Tibial nerve (tissue), 4 donors: ENCODE results near the gene FGF18. TPM values are rescaled to one million over a fixed set of nuclear protein-coding genes. Genes with fewer than 3 reads are reported as not detected.
"Not testable (repeated sequence)": the region's sequence is repeated elsewhere in the genome, so short reads cannot be mapped to it uniquely, and the experiment has no call there.

ENCODE experiments used
- DNase-seq, 2 donors: peaks; one replicate each; pipeline ENCODE4 v3.0.0-alpha.2; 2019; ENCODE audit warnings: low spot score in 2 of 2
- H3K27ac ChIP-seq, 4 donors: fragments of 200-600 bp; sonication (generic) in 3 of 4; one replicate each; pipeline ENCODE4 v1.5.1; 2017 to 2019; ENCODE audit warnings: mild to moderate bottlenecking in 1 of 4
- H3K27me3 ChIP-seq, 2 donors: fragments of 200-600 bp; sonication (generic) in 1 of 2; one replicate each; pipeline versions ENCODE4 v1.5.1 to v1.6.0; 2017 to 2019
- H3K36me3 ChIP-seq, 3 donors: fragments of 200-600 bp; sonication (generic); one replicate each; pipeline ENCODE4 v1.5.1; 2018 to 2019
- H3K4me1 ChIP-seq, 4 donors: fragments of 200-600 bp; sonication (generic) in 3 of 4; one replicate each; pipeline ENCODE4 v1.5.1; 2017 to 2019
- H3K4me3 ChIP-seq, 4 donors: fragments of 200-600 bp; sonication (generic) in 3 of 4; one replicate each; pipeline ENCODE4 v1.5.1; 2017 to 2019; ENCODE audit warnings: mild to moderate bottlenecking in 1 of 4, moderate library complexity in 1 of 4
- H3K9me3 ChIP-seq, 4 donors: fragments of 200-600 bp; sonication (generic) in 3 of 4; one replicate each; pipeline ENCODE4 v1.5.1; 2017 to 2019
- EP300 ChIP-seq, 2 donors: sonication (generic); formaldehyde crosslinking; IDR thresholded peaks; one replicate each; pipeline ENCODE4 v1.6.1; 2017; ENCODE audit warnings: antibody characterized with exemption in 2 of 2, mild to moderate bottlenecking in 1 of 2
- POLR2A ChIP-seq, 2 donors: fragments of 450-650 bp; IDR thresholded peaks; one replicate each; pipeline ENCODE4 v1.6.1; 2017; ENCODE audit warnings: antibody characterized with exemption in 2 of 2, mild to moderate bottlenecking in 2 of 2, moderate library complexity in 2 of 2
- WGBS, 2 donors: methylation state at CpG; one replicate each; pipeline ENCODE4 v1.1.5; 2018; 5-methylcytosine and 5-hydroxymethylcytosine counted together
- total RNA-seq, 4 donors: library from RNA; depleted of rRNA; stranded (reverse); fragments of >200 nt; gene quantifications; one replicate each; pipeline ENCODE4 v1.1.0, GENCODE V29; 2016
- TF ChIP-seq, protein P1 (sequence below), 5 experiments: fragments of 200-600 bp in 3 of 5; fragments of 450-650 bp in 2 of 5; sonication (generic) in 3 of 5; IDR thresholded peaks; one replicate each; pipeline ENCODE4 v1.5.1; 2016 to 2019; ENCODE audit warnings: antibody characterized with exemption in 5 of 5, mild to moderate bottlenecking in 3 of 5, moderate library complexity in 2 of 5

The FGF18 gene
- total RNA-seq, 4 donors from 2014 or later: 2.4 to 6.9 (median 6.4) TPM

DNA sequence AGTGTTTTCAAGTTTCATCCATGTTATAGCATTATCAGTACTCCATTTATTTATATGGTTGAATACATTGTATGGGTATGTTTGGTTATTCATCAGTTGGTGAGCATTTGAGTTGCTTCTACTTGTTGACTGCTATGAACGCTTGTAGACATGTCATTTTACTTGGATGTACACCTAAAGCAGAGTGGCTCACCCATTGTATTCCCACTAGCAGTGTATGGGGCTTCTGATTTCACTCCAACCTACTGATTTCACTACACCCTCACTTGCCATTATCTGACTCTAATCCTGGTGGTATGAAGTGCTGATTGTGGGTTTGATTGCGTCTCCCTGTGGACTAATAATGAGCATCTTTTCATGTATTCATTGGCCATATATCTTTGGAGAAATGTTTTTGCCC, 22.3 kb upstream of the FGF18 start:
- no peaks in the 10 kb centered on the region for H3K27me3 ChIP-seq
- TF ChIP-seq, protein P1, sequence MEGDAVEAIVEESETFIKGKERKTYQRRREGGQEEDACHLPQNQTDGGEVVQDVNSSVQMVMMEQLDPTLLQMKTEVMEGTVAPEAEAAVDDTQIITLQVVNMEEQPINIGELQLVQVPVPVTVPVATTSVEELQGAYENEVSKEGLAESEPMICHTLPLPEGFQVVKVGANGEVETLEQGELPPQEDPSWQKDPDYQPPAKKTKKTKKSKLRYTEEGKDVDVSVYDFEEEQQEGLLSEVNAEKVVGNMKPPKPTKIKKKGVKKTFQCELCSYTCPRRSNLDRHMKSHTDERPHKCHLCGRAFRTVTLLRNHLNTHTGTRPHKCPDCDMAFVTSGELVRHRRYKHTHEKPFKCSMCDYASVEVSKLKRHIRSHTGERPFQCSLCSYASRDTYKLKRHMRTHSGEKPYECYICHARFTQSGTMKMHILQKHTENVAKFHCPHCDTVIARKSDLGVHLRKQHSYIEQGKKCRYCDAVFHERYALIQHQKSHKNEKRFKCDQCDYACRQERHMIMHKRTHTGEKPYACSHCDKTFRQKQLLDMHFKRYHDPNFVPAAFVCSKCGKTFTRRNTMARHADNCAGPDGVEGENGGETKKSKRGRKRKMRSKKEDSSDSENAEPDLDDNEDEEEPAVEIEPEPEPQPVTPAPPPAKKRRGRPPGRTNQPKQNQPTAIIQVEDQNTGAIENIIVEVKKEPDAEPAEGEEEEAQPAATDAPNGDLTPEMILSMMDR (IDR thresholded peaks at IDR 0.05): no peak
- no peak for TF ChIP-seq POLR2A (IDR thresholded peaks at IDR 0.05)
- no peak for TF ChIP-seq EP300 (IDR thresholded peaks at IDR 0.05)
- H3K4me1 ChIP-seq: peaks cover 0 to 33% (median 0%) of the 10 kb centered on the region in 4 donors
- H3K27ac ChIP-seq: no peak overlapping the region
- H3K36me3 ChIP-seq: peaks cover 0 to 92% (median 33%) of the 10 kb centered on the region in 3 donors
- H3K4me3 ChIP-seq: no peak overlapping the region
- DNase-seq: no peak
- no peaks in the 10 kb centered on the region for H3K9me3 ChIP-seq
- 85 to 91% methylated on average over 2 of the region's 2 CpGs for WGBS, 2 donors

GRCh38 chr5:171397599-171397998, 21.8 kb upstream of the FGF18 start:
- Histone ChIP-seq H3K36me3 (peaks cover 0 to 88% (median 33%) of the 10 kb centered on the region in 3 donors), H3K4me1 (peaks cover 0 to 32% (median 0%) of the 10 kb centered on the region in 4 donors), H3K27me3 (no peaks in the 10 kb centered on the region), H3K9me3 (no peaks in the 10 kb centered on the region), H3K4me3 (no peak overlapping the region), H3K27ac (no peak overlapping the region)
- TF ChIP-seq POLR2A (IDR thresholded peaks at IDR 0.05): no peak
- no peak for TF ChIP-seq EP300 (IDR thresholded peaks at IDR 0.05)
- TF ChIP-seq, protein P1 (IDR thresholded peaks at IDR 0.05): no peak
- 95 to 97% methylated on average over 4 of the region's 4 CpGs for WGBS, 2 donors
- DNase-seq: no peak

- Histone ChIP-seq H3K4me1 (peaks cover 0 to 32% (median 0%) of the 10 kb centered on the region in 4 donors), H3K36me3 (peaks cover 0 to 79% (median 30%) of the 10 kb centered on the region in 3 donors)
- 74 to 80% methylated on average over 9 of the region's 9 CpGs for WGBS, 2 donors
- not testable (repeated sequence) for H3K9me3 ChIP-seq, DNase-seq, H3K27me3 ChIP-seq, H3K4me3 ChIP-seq, H3K27ac ChIP-seq
Measured at GRCh38 chr5:171398660-171399059, 20.8 kb upstream of the FGF18 start.

GRCh38 chr5:171400169-171400568, 19.3 kb upstream of the FGF18 start:
- peaks cover 0 to 70% (median 21%) of the 10 kb centered on the region in 3 donors for H3K36me3 ChIP-seq
- no peak overlapping the region for H3K4me3 ChIP-seq
- no peak overlapping the region for H3K27ac ChIP-seq
- 86 to 92% methylated on average over 7 of the region's 7 CpGs for WGBS, 2 donors
- no peaks in the 10 kb centered on the region for H3K9me3 ChIP-seq
- H3K4me1 ChIP-seq: peaks cover 0 to 32% (median 0%) of the 10 kb centered on the region in 4 donors
- TF ChIP-seq POLR2A (IDR thresholded peaks at IDR 0.05) (no peak), EP300 (IDR thresholded peaks at IDR 0.05) (no peak)
- TF ChIP-seq, protein P1 (IDR thresholded peaks at IDR 0.05): no peak
- no peak for DNase-seq
- no peaks in the 10 kb centered on the region for H3K27me3 ChIP-seq

DNA sequence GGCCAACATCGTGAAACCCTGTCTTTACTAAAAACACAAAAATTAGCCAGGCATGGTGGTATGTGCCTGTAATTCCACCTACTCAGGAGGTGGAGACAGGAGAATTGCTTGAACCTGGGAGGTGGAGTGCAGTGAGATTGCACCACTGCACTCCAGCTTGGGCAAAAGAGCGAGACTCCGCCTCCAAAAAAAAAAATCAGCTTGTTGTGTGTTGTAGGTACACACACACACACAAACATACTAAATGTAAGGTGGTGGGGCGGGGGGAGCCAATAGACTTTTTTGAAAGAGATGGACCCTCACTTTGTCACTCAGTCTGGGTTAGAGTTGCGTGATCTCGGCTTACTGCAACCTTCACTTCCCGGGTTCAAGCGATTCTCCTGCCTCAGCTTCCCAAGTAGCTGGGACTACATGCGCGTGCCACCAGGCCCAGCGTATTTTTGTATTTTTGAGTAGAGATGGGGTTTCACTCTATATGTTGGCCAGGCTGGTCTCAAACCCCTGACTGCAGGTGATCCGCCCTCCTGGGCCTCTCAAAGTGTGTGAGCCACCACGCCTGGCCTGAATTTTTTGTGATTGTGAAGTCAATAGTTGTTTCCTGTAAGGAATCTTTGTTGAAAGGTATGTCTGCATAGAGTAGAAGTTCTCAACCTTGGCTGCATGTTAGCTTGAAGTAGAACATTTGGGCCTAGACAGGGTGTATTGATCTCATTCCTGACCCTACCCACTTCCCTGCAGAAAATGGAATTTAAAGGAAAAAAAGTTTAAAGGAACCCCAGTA, 18.1 kb upstream of the FGF18 start:
- Histone ChIP-seq H3K27me3 (no peaks in the 10 kb centered on the region), H3K4me3 (no peak overlapping the region), H3K9me3 (no peaks in the 10 kb centered on the region), H3K27ac (no peak overlapping the region), H3K4me1 (peaks cover 0 to 35% (median 2%) of the 10 kb centered on the region in 4 donors), H3K36me3 (peaks cover 2 to 67% (median 31%) of the 10 kb centered on the region in 3 donors)
- TF ChIP-seq, protein P1 (IDR thresholded peaks at IDR 0.05): no peak
- TF ChIP-seq POLR2A (IDR thresholded peaks at IDR 0.05) (no peak), EP300 (IDR thresholded peaks at IDR 0.05) (no peak)
- 93 to 97% methylated on average over 13 of the region's 13 CpGs for WGBS, 2 donors
- DNase-seq: no peak

DNA sequence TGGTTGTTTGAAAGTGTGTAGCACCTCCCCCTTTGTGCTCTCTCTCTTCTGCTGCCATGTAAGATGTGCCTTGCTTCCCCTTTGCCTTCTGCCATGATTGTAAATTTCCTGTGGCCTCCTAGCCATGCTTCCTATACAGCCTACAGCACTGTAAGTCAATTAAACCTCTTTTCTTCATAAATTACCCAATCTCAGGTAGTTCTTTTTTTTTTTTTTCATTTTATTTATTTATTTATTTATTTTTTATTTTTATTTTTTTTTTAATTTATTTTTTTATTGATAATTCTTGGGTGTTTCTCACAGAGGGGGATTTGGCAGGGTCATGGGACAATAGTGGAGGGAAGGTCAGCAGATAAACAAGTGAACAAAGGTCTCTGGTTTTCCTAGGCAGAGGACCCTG, 16.7 kb upstream of the FGF18 start:
- H3K4me3 ChIP-seq, H3K27me3 ChIP-seq, H3K9me3 ChIP-seq, DNase-seq, H3K27ac ChIP-seq: not testable (repeated sequence)
- H3K4me1 ChIP-seq: peaks cover 0 to 30% (median 2%) of the 10 kb centered on the region in 4 donors
- H3K36me3 ChIP-seq: peaks cover 2 to 67% (median 35%) of the 10 kb centered on the region in 3 donors
